Right forelimb (tissue), 1 donor: ENCODE data around the gene RGPD8.
A peak's percentile ranks its signal among the peaks of the same experiment; 100 is the strongest.
"Not testable (repeated sequence)": the region's sequence is repeated elsewhere in the genome, so short reads cannot be mapped to it uniquely, and the experiment has no call there.

ENCODE experiments used
- DNase-seq: peaks from one replicate; pipeline ENCODE4 v3.0.0-alpha.2; 2018

RGPD8 gene

DNA sequence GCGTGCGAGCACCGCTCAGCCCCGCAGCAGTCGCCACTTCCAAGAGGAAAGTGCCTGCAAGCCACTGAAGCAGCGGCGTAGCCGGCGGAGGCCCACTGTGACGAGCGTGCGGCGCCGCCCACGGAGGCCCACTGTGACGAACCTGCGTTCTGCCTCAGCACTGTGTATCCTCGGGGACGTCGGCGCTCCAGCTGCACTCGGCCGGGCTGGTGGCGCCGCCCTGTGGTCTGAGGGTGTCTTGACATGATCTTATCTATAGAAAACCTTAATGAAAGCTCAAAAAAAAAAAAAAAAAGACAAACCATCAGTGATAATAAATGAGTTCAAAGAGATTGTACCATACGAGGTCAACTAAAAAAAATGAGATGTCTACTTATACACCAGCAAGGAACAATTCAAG, at the start of gene RGPD8:
RGPD8 (minus strand) TSS at position 166 of the 400 bp plus-strand sequence. CDS start 192 bp downstream, outside the sequence.
- DNase-seq, result peak; percentile 92

DNA sequence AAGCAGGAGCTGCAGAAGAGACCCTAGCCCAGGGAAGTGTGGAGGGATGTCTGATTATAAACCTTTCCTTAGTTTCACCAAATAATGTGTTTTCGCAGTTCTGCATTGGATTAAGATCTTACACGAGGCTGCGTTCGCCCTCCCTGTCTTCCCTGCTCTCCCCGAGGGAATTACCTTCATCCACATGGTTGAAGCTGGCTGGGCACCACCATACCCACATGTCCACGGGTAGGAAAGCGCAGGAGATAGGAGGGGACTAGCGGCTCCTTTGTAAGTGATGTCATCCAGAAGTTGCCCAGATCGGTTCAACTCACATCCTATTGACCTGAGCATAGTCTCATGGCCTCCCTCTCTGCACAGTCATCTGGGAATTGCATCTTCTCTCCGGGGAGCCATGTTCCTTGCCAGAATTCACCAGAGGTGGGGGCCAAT, 49.6 kb upstream of the RGPD8 start:
- no peak for DNase-seq

DNA sequence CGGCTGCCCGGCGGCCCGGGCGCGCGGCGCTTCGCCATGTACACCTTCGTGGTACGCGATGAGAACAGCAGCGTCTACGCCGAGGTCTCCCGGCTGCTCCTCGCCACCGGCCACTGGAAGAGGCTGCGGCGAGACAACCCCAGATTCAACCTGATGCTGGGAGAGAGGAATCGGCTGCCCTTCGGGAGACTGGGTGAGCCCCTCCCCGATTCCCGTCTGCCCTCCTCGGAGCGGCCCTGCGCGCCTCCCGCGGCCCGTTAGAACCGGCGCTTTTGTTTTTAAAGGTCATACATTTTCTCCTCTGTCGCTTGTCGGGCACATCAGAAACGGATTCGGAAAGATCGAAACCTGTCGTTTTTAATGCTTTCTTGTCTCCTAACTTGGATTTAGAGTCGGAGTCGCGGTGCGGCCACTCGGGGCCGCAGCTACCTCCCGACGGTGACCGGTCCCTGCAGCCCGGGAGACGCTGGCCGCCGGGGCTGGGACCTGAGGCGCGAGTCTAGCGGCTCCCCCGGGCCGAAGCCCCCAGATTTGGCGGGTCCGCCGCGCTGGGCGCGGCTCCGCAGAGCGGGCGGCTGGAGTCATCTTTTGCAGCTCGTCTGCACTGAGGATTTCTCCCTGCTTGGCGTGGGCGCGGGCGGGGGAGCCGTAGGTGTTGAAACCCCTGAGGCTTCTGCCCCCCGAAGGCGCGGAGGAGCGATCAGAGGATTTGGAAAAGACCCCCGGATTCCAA, 49.0 kb upstream of the RGPD8 start:
- DNase-seq, result peak; percentile 59

DNA sequence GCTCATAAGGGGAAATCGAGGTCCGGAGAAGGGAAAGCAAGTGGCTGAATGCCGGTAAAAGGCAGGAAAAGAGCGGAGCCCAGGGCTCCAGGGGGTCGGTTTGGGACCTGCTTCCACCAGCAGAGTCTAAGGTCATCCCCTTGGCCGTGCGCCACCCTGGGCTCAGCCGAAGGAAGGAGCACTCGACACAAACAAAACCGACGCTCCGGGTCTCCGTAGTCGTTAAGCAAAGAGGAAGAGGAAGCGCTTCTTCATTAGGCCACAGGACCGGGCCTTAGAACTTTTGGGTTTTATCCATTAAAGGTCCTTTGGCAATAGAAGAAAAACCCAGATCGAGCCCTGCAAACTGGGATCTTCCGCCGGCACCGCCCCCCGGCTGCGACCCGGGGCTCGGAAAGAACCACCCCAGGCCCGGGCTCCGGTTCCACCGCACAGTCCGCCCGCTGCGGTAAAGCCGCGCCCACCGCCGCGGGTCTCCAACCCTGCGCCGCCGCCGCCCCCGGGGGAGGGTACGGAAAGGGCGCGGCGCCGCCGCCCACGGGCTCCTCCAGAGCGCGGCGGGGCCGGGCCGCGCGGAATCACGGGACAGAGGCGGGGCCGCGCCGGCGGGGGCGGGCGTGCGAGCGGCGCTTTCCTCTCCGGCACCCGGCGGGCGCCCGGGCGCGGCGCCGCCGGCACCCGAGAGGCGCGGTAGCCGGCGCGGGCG, 48.2 kb upstream of the RGPD8 start, which contains the start of gene TTL:
TTL (plus strand) TSS at position 629 of the 706 bp plus-strand sequence. CDS start 189 bp downstream, outside the sequence.
- DNase-seq, result peak; percentile 86

DNA sequence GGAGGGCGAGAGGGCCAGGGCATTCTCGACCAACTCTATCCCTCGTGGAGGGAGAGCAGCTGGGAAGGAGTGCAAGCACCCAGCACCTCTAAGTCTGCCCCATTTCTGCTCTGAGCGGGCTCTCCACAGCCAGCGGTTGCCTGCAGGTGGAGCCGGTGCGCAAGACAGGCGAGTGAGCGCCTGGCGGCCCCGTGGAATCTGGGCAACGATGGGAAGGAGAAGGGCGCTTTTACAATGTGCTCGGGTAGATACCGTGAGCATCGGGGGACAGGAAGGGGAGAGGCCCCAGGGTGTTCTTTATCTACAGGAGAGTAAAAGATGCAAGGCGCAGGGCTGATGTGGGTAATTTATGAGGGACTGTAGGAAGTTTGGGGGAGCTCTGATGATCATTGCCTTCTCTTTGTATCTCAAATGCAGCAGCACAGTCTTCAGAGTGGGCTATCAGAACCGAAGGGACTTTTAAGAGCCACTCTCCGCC, 47.6 kb upstream of the RGPD8 start:
- peak; percentile 90 for DNase-seq

DNA sequence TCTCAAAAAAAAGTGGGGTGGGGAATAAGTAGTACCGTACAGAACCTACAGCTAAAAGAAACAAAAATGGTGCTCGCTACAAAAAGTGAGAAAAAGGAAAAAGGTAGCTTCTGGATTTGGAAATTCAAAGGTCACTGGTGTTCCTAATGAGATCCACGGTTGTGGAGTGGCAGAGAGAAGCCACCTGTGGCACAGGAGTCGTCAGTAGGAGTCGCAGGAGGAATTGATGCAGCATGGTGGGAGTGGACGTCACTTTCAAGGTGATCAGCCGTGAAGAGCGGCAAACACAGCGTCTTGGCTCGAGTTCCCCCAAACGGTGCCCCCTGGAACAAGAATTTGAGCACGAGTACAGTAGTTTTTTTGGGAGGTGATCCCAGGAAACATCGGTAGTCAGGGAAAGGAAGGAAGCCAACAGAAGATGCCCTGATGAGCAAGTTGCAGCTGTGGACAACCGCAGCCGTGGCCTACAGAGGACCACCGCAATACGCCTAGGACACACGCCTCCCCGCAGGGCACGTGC, 47.1 kb upstream of the RGPD8 start:
- DNase-seq, result no peak

DNA sequence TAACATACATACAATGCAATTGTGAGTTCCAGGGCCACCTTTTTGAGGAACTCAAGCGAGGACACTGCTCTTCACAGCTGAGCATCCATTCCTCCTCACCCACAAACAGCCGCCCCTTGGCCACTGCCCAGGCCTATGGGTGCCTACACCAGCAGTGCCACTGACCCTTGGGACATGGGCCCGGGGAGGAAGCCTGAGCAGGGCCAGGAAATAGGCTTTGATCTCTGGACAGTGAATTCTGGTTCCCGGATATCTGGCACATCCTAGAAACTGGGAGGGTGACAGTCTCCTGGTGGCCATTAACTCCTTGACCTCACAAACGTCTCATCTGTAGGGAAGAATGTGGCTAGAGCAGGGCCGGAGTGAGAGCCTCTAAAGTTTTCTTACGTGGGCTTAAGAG, 43.0 kb upstream of the RGPD8 start:
- no peak for DNase-seq

DNA sequence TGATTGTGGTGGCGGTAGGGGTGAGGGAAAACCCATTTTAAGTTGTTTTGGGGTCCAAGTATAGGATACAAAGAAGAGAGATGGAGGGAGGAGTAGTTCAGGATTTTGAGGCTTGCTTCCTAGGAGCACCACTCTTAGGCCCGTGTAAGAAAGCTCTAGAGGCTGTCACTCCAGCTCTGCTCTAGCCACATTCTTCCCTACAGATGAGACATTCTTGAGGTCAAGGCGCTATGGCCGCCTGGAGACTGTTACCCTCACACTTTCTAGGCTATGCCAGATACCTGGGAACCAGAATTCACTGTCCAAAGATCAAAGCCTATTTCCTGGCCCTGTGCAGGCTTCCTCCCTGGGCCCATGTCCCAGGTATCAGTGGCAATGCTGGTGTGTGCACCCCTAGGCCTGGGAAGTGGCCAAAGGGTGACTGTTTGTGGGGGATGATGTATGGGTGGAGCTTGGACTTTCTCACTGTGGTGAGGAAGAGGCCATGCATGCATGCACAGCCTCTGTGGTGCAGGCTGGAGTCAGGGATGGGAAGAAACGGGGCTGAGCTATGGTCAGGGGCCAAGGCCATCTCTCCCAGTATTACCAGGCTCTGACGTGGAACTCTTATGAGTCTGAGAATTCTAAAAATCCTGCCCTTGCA, 41.5 kb upstream of the RGPD8 start:
- DNase-seq, result no peak

DNA sequence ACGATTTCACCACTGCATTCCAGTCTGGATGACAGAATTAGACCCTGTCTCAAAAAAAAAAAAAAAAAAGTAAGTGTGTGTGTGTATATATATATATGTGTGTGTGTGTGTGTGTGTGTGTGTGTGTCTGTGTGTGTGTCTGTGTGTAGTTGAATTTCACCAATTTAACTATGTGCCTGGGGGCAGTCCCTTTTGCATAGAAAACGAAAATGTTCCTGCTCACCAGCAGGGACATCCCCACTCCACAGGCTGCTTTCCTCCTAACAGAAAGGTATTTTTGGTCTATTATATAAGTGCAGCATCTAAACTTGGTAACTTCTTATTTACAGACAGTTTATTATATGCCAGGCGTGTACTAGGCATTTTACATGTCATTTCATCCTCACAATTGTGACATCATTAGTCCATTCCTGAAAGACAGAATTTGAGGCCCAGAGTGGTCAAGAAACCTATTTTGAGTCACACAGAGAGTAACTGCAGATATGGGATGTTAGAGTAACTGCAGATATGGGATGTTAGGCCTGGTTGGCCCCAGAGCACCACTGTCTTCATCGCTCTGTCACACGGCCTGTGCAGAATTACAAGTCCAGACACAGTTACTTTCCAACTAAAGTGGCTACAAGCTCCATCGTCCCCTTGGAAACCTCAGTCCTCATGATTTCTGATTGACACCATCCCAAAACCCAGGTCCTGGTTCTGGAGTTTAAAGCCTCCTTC, 39.3 kb upstream of the RGPD8 start:
- DNase-seq, result no peak

DNA sequence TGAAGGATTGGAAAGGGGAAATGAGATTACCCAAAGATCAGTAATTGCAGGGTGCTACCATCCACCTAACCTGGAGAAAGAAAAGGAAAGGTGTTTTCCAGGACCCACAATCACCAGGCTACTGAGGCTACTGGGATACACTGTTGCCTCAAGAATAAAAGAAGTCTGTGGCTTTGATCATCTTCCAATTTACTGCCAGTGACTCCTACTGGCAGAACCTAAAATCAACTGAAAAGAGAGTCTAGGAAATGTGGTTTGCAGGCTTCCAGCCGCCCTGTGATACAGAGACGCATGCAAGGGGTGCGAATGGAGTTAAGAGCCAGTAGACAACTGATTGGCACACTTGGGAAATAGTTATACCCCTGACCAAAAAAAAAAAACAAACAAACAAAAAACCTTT, 31.9 kb upstream of the RGPD8 start:
- no peak for DNase-seq

DNA sequence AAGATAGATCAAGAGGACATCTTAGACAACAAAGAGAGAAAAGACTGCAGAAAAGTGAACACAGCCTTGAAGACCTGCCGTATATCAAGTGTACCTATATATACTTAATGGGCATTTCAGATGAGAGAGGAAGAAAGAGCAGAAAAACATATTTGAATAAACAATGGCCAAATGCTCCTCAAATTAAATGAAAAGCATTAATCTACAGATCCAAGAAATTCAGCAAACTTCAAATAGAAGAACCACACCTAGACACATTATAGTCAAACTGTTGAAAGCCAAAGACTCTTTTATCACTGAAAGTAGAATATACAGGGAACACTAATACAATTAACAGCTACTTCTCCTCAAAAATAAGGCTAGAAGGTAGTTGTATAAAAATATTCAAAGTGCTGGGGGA, 29.8 kb upstream of the RGPD8 start:
- DNase-seq, result no peak

DNA sequence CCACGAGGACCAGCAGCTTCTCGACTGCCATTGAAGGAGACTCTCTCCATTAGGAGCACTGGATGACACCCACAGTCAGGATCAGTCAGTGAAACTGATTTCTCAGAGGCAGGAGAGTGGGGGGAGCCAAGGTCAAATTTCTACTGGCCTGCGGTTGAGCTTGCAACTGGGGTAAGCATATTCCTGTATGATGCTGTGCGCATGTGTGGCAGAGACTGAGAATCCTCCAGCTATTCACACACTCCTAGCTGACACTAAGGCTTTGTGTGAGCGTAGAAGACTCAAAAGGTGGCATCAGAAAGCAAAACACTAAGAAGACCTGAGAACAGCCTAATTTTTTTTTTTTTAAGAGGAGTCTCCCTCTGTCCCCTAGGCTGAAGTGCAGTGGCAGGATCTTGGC, 28.7 kb upstream of the RGPD8 start:
- DNase-seq, result no peak

DNA sequence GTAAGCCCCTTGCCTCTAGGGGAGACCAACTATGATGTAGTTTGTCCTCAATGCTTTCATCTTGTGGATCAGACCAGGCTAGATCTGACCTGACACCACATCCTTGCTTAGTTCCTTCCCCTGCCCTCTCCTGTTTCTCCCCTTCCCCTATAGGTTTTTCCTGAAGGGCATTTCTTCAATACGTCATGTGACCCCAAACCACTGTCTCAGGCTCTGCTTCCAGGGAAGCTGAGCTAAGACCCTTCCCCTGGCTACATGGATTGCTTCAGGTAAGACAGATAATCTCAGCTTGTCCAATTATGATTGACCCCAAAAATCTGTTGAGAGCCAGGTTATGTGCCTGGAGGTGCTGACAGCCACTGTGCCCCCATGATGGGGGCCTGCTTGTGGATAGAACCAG, 25.9 kb upstream of the RGPD8 start:
- DNase-seq, result no peak

DNA sequence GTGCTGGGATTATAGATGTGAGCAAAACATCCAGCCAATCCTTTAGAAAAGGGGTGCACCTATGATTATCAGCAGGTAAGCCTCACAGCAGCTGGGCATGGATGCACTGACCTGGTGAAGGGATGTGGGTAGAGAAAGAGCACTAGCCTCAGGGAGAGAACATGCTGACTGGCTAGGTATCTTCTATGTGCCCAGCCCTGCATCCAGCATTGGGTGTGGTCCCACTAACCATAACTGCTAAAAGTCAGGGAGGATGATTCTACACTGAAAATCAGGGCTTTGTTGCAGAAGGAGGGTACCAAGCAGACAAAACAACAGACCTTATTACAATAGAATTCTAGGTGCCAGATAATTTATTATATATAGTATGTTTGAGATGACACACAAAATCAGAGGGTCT, 21.1 kb upstream of the RGPD8 start:
- no peak for DNase-seq

DNA sequence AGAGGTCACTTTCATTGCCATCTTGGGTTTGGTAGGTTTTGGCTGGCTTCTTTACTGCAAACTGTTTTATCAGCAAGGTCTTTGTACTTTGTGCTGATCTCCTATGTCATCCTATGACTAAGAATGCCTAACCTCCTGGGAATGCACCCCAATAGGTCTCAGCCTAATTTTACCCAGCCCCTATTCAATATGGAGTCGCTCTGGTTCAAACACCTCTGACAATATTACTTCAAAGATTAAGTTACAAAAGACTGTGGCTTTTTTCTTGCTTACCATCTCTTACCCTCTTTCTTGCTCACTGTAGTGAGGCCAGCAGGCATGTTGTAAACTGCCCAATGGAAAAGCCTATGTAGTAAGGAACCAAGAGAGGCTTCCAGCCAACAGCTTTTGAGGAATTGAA, 17.9 kb upstream of the RGPD8 start:
- no peak for DNase-seq

DNA sequence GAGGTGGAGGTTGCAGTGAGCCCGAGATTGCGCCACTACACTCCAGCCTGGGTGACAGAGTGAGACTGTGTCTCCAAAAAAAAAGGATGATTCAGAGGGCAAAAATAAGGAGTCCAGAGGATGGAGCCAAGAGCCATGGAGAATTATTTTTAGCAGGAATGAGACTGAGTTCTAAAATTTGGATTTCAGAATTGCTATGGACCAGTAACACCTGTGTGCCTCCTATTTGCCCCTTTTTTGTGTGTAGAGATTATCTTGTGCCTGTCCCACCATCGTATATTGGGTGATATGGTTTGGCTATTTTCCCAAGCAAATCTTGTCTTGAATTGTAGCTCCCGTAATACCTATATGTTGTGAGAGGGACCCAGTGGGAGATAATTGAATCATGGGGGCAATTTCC, 16.4 kb upstream of the RGPD8 start:
- no peak for DNase-seq

DNA sequence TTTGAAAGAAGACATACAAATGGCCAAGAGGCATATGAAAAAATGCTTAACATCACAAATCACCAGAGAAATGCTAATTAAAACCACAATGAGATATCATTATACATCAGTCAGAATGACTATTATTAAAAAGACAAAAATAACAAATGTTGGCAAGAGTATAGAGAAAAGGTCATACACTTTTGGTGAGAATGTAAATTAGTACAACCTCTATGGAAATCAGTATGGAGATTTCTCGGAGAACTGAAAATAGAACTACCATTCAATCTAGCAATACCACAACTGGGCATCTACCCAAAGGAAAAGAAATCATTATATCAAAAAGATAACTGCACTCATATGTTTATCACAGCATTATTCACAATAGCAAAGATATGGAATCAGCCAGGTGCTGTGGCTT, 10.8 kb upstream of the RGPD8 start:
- DNase-seq, result not testable (repeated sequence)

DNA sequence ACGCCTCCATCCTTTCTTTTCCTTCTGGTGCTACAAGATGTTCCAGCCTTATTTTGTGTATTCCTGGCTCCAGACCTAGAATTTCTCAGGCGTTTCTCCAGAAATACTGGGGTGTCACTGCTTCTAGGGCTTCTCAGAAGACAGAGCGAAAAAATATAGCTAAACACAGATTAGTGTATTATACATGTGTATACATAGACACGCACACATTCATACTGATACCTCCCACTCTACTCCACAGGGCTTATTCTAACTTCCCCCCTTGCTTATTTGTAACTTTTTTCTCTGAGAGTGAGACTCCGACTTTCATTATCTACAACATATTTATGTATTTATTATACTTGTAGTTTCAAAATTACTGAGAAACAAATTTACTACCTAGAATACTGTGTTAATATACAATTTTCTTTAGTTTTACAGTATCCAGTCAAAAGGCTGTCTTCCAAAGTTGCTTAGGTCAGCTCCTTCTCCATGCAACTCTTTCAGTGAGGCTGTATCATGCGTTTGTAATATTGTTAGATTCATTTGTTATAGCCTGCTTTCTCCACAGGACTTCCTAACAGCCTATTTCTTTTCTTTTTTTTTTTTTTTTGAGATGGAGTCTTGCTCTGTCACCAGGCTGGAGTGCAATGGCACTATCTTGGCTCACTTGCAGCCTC, 5.3 kb upstream of the RGPD8 start:
- DNase-seq, result not testable (repeated sequence)

DNA sequence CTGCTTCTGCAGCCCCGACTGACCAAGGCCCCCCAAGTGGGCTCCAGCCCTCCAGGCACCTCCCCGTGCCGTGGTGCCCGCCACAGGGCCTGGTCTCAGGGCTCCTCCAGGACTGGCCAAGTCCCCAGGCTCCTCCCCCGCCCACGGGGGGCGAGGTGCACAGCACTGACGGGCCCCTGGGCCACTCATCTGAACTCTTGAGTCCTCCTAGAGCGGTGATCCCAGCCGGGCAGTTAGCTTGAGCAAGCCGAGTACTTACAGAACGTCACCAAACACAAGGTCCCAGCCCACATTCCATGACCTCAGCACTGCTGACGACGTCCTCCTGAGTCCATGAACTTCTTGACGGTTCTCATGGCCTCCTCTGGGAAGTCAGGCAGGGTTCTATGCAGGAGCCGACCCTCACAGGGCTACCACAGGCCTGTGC, 4.0 kb upstream of the RGPD8 start:
- DNase-seq, result not testable (repeated sequence)

DNA sequence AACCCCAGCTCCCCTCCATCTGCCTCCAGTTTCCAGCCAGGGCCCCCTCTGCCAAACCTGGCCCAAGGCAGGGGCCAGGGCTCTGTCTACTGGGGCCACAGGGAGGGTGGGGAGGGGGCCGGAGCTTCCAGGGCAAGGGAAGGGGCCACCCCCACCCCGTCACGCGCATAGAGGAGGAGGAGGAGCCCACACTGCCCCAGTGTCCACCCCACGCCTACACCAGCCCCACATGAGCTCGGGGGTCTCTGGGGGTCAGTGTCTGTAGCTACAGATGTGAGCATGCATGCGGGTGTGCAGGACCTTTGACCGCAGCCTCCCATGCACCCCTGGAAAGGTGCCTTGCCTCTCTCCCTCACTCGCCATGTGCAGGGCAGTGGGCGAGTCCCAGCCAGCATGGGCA, 3.5 kb upstream of the RGPD8 start:
- DNase-seq, result not testable (repeated sequence)

DNA sequence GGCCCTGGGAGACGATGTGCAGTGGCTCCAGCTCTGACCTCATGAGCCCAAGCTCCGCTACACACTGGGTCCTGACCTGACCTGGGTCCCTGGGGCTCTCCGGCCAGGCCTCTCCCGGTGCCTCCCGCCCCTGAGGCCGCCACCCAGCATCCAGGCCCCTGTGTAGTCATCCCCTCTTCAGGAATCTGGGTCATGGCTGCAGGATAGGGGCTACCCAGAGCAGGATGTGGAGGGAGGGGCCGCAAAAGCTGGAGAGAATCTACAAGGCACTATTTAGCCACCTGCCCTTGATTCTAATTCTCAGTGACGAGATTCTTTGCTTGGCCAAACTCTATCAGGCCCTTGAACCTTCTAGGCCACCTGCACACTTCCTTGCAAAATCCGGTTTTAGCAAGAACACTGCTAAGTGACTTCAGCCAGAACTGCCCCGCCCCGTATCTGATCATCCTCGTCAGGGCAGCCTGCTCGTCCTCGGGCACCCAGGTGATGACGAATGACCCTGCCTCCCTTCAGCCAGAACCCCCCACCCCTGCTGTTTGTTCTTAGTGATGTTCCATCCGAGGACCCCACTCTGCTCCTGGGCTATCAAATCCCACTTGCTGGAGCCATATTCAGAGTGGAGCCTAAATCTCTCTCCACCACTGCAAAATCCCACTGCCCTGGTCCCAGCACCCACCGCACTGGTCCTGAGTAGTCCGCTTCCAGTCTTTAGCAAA, 2.4 kb upstream of the RGPD8 start:
- DNase-seq, result not testable (repeated sequence)
